Tibial nerve (tissue), 3 donors: Measurements from ENCODE around the gene NHLRC2.

Experiments
- POLR2A ChIP-seq, 2 donors: fragments of 450-650 bp; IDR thresholded peaks; one replicate each; pipeline ENCODE4 v1.6.1; 2017; ENCODE audit warnings: antibody characterized with exemption in 2 of 2, mild to moderate bottlenecking in 2 of 2, moderate library complexity in 2 of 2
- TF ChIP-seq, protein P1 (sequence below), 5 experiments: fragments of 200-600 bp in 3 of 5; fragments of 450-650 bp in 2 of 5; sonication (generic) in 3 of 5; IDR thresholded peaks; one replicate each; pipeline ENCODE4 v1.5.1; 2016 to 2019; ENCODE audit warnings: antibody characterized with exemption in 5 of 5, mild to moderate bottlenecking in 3 of 5, moderate library complexity in 2 of 5

- TF ChIP-seq, protein P1, sequence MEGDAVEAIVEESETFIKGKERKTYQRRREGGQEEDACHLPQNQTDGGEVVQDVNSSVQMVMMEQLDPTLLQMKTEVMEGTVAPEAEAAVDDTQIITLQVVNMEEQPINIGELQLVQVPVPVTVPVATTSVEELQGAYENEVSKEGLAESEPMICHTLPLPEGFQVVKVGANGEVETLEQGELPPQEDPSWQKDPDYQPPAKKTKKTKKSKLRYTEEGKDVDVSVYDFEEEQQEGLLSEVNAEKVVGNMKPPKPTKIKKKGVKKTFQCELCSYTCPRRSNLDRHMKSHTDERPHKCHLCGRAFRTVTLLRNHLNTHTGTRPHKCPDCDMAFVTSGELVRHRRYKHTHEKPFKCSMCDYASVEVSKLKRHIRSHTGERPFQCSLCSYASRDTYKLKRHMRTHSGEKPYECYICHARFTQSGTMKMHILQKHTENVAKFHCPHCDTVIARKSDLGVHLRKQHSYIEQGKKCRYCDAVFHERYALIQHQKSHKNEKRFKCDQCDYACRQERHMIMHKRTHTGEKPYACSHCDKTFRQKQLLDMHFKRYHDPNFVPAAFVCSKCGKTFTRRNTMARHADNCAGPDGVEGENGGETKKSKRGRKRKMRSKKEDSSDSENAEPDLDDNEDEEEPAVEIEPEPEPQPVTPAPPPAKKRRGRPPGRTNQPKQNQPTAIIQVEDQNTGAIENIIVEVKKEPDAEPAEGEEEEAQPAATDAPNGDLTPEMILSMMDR (IDR thresholded peaks at IDR 0.05) = no peak
- TF ChIP-seq POLR2A (IDR thresholded peaks at IDR 0.05) = no peak
Observed at GRCh38 chr10:113965683-113966082, 111.2 kb downstream of the NHLRC2 start.
